ENCODE data around the gene ATXN1. TPM values are rescaled to one million over a fixed set of nuclear protein-coding genes. Genes with fewer than 3 reads are reported as not detected.

Gene ATXN1
- polyA plus RNA-seq, 4 donors: 4.6 to 16.5 (median 5.9) TPM

GRCh38 chr6:16761471-16762267 lies 409 bp upstream of the ATXN1 start:
- FAIRE-seq (no peak), DNase-seq (peak; percentile 84 to 93)
- Histone ChIP-seq H3K36me3 (ENCODE audit: control insufficient read depth in 3 of 3, insufficient read depth in 2 of 3, low read depth in 1 of 3, low read length in 3 of 3) (no peaks in the 10 kb centered on the region), H3K27me3 (ENCODE audit: control insufficient read depth in 3 of 3, insufficient read depth in 3 of 3, low read length in 3 of 3) (no peaks in the 10 kb centered on the region), H3K4me3 (ENCODE audit: low read depth in 1 of 3, low read length in 3 of 3) (peak overlapping the region; percentile 80 to 97 (median 94)), H3K27ac (ENCODE audit: low read depth in 1 of 3, low read length in 2 of 3) (peak overlapping the region; percentile 97 to 99 (median 98)), H3K4me1 (ENCODE audit: control insufficient read depth in 3 of 3, insufficient read depth in 2 of 3, low read depth in 1 of 3, low read length in 2 of 3) (peaks cover 0 to 19% (median 7%) of the 10 kb centered on the region in 3 donors), H3K9me3 (ENCODE audit: control insufficient read depth in 2 of 2, insufficient read depth in 1 of 2, low read depth in 1 of 2, low read length in 1 of 2) (no peaks in the 10 kb centered on the region)
- 0% methylated on average over 47 to 69 of the region's 71 CpGs for WGBS, 3 donors

DNA sequence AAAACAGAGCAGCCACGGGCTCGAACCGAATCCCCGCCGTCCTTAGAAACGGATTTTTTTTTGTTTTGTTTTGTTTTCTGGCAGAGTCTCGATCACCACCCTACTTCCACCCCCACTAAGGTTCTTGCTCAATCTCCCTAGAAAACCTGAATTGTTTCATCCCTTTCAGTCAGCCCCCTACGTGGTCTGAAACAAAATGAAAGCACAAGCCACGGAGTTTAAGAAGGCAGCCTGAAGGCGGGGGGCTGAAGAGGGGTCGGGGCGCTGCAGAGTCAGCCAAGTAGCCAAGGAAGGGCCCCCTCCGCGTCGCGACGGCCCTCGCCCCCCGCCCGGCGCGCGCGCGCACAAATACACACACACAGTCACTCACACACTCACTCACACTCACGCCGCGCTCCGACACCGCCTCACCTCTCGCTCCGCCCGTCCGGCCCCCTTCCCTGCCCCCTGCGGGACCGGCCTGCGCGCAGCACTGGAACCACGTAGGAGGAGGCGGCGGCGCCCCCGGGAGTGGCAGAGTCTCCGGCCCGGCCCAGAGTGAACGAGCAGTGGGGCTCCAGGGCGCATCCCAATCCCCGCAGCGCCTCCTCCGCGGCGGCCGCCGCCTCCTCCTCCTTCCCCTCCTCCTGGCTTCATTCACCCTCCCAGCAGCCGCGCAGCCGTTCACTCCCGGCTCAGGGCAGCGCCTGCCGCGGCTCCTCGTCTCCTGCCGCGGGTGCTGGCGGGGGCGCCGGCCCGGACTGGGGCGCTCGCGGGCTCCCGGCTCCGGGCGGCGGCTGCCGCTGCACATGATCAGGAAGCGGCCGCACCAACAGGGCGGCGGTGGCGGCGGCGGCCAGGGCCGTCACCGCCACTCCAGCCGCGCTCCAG lies 1.4 kb downstream of the ATXN1 start:
- 0 to 1% (median 0%) methylated on average over 56 to 87 of the region's 87 CpGs for WGBS, 3 donors
- Histone ChIP-seq H3K4me1 (ENCODE audit: control insufficient read depth in 3 of 3, insufficient read depth in 2 of 3, low read depth in 1 of 3, low read length in 2 of 3) (peaks cover 0 to 19% (median 4%) of the 10 kb centered on the region in 3 donors), H3K4me3 (ENCODE audit: low read depth in 1 of 3, low read length in 3 of 3) (peak overlapping the region; percentile 86 to 97 (median 94)), H3K36me3 (ENCODE audit: control insufficient read depth in 3 of 3, insufficient read depth in 2 of 3, low read depth in 1 of 3, low read length in 3 of 3) (no peaks in the 10 kb centered on the region), H3K9me3 (ENCODE audit: control insufficient read depth in 2 of 2, insufficient read depth in 1 of 2, low read depth in 1 of 2, low read length in 1 of 2) (no peaks in the 10 kb centered on the region), H3K27me3 (ENCODE audit: control insufficient read depth in 3 of 3, insufficient read depth in 3 of 3, low read length in 3 of 3) (no peaks in the 10 kb centered on the region), H3K27ac (ENCODE audit: low read depth in 1 of 3, low read length in 2 of 3) (peak overlapping the region; percentile 97 to 99 (median 98))
- FAIRE-seq: no peak
- peak; percentile 85 to 94 for DNase-seq

DNA sequence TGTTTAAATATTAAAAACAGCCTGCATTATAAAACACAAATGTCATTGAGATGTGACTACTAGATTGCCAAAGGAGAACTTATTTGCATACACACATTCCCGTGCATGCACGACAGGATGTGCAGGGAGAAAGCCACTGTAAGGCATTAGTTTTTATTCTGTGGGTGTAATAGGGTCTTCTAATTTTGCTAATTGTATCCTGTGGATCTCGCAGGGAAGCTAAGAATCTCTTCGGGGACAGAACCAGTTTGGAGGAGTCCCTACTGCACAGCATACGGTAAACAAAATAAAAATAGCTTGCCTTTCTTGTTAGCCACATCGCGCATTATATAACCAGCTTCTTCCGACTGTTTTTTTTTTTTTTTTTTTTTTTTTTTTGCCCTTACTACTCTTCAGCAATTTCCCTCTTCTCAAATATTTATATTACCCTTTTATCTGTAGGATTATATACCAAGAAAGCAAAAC lies 2.0 kb downstream of the ATXN1 start:
- WGBS, 3 donors: 0 to 1% (median 0%) methylated on average over 8 of the region's 8 CpGs
- Histone ChIP-seq H3K4me3 (ENCODE audit: low read depth in 1 of 3, low read length in 3 of 3) (peak overlapping the region; percentile 86 to 97 (median 94)), H3K27me3 (ENCODE audit: control insufficient read depth in 3 of 3, insufficient read depth in 3 of 3, low read length in 3 of 3) (no peaks in the 10 kb centered on the region), H3K27ac (ENCODE audit: low read depth in 1 of 3, low read length in 2 of 3) (peak overlapping the region in 2 of 3 donors; percentile 97 to 99), H3K9me3 (ENCODE audit: control insufficient read depth in 2 of 2, insufficient read depth in 1 of 2, low read depth in 1 of 2, low read length in 1 of 2) (no peaks in the 10 kb centered on the region), H3K4me1 (ENCODE audit: control insufficient read depth in 3 of 3, insufficient read depth in 2 of 3, low read depth in 1 of 3, low read length in 2 of 3) (peaks cover 2 to 26% (median 9%) of the 10 kb centered on the region in 3 donors), H3K36me3 (ENCODE audit: control insufficient read depth in 3 of 3, insufficient read depth in 2 of 3, low read depth in 1 of 3, low read length in 3 of 3) (no peaks in the 10 kb centered on the region)
- DNase-seq: peak; percentile 34 to 57
- no peak for FAIRE-seq

- WGBS, 3 donors: 37 to 51% (median 49%) methylated on average over 9 of the region's 9 CpGs
- Histone ChIP-seq H3K27ac (ENCODE audit: low read depth in 1 of 3, low read length in 2 of 3) (peak overlapping the region in 1 of 3 donors; percentile 9), H3K36me3 (ENCODE audit: control insufficient read depth in 3 of 3, insufficient read depth in 2 of 3, low read depth in 1 of 3, low read length in 3 of 3) (no peaks in the 10 kb centered on the region), H3K4me3 (ENCODE audit: low read depth in 1 of 3, low read length in 3 of 3) (peak overlapping the region in 1 of 3 donors; percentile 4), H3K9me3 (ENCODE audit: control insufficient read depth in 2 of 2, insufficient read depth in 1 of 2, low read depth in 1 of 2, low read length in 1 of 2) (no peaks in the 10 kb centered on the region), H3K27me3 (ENCODE audit: control insufficient read depth in 3 of 3, insufficient read depth in 3 of 3, low read length in 3 of 3) (no peaks in the 10 kb centered on the region), H3K4me1 (ENCODE audit: control insufficient read depth in 3 of 3, insufficient read depth in 2 of 3, low read depth in 1 of 3, low read length in 2 of 3) (peaks cover 2 to 30% (median 10%) of the 10 kb centered on the region in 3 donors)
- DNase-seq (peak in 1 of 2 donors; percentile 41), FAIRE-seq (no peak)
Observed at GRCh38 chr6:16758163-16758975, 2.9 kb downstream of the ATXN1 start.

DNA sequence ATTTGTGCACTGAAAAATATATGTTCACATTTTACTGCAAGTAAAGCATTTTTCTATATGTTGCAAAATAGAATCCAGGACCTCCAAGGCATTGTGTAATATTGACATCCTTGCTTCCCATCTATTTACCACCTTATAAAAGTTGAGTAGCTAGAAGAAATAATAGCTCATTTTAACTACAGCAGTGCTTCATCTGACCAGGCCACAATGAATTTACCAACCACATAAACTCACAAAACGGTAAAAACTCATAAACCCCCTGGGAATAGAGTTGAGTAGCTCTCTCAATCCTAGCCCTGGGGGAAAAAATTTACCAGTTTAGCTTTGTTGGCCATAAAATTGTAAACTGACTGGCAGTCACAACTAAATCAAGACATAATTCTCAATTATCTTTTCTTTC lies 3.9 kb downstream of the ATXN1 start:
- WGBS, 3 donors: 55 to 80% (median 64%) methylated on average over 1 of the region's 1 CpG
- DNase-seq (no peak), FAIRE-seq (no peak)
- Histone ChIP-seq H3K27me3 (ENCODE audit: control insufficient read depth in 3 of 3, insufficient read depth in 3 of 3, low read length in 3 of 3) (no peaks in the 10 kb centered on the region), H3K4me3 (ENCODE audit: low read depth in 1 of 3, low read length in 3 of 3) (no peak overlapping the region), H3K4me1 (ENCODE audit: control insufficient read depth in 3 of 3, insufficient read depth in 2 of 3, low read depth in 1 of 3, low read length in 2 of 3) (peaks cover 2 to 35% (median 11%) of the 10 kb centered on the region in 3 donors), H3K9me3 (ENCODE audit: control insufficient read depth in 2 of 2, insufficient read depth in 1 of 2, low read depth in 1 of 2, low read length in 1 of 2) (no peaks in the 10 kb centered on the region), H3K36me3 (ENCODE audit: control insufficient read depth in 3 of 3, insufficient read depth in 2 of 3, low read depth in 1 of 3, low read length in 3 of 3) (no peaks in the 10 kb centered on the region), H3K27ac (ENCODE audit: low read depth in 1 of 3, low read length in 2 of 3) (no peak overlapping the region)

DNA sequence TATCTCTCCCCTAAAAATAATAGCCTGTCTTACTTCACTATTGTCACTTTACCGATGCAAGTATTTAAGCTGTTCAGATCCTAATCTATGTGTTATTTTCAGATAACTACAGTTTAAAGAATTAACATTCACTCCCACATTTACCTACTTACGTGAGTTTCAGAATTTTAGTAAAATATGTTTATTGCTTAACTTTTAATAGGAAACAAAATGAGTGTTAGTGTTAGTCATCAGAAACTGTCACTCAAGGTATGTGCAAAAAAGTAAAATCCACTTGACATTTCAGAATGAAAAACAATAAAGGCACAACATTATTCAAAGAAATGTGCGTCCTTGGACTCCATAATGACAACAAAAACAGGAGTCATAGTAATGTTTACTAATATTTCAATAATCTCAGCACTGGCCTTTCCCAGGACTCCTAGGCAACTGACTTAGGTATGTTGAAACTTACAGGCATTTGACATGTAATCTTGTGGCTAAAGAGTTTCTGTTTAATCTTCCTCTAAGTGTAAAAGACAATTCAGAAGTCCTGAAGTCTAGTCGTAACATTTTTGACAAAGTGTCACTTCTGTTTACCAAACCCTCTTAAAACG lies 4.5 kb downstream of the ATXN1 start:
- 77 to 86% (median 80%) methylated on average over 5 of the region's 5 CpGs for WGBS, 3 donors

GRCh38 chr6:16755544-16755943 lies 5.7 kb downstream of the ATXN1 start:
- FAIRE-seq: no peak
- Histone ChIP-seq H3K36me3 (ENCODE audit: control insufficient read depth in 3 of 3, insufficient read depth in 2 of 3, low read depth in 1 of 3, low read length in 3 of 3) (peaks cover 0 to 4% (median 0%) of the 10 kb centered on the region in 3 donors), H3K4me1 (ENCODE audit: control insufficient read depth in 3 of 3, insufficient read depth in 2 of 3, low read depth in 1 of 3, low read length in 2 of 3) (peaks cover 4 to 48% (median 20%) of the 10 kb centered on the region in 3 donors), H3K4me3 (ENCODE audit: low read depth in 1 of 3, low read length in 3 of 3) (no peak overlapping the region), H3K27ac (ENCODE audit: low read depth in 1 of 3, low read length in 2 of 3) (peak overlapping the region in 1 of 3 donors; percentile 23), H3K9me3 (ENCODE audit: control insufficient read depth in 2 of 2, insufficient read depth in 1 of 2, low read depth in 1 of 2, low read length in 1 of 2) (no peaks in the 10 kb centered on the region), H3K27me3 (ENCODE audit: control insufficient read depth in 3 of 3, insufficient read depth in 3 of 3, low read length in 3 of 3) (no peaks in the 10 kb centered on the region)
- no peak for DNase-seq
- WGBS, 3 donors: 53 to 80% (median 69%) methylated on average over 3 of the region's 3 CpGs

More for the DNA sequence above, 4.5 kb downstream of the ATXN1 start:
- Histone ChIP-seq H3K4me3 (ENCODE audit: low read depth in 1 of 3, low read length in 3 of 3) (no peak overlapping the region), H3K27ac (ENCODE audit: low read depth in 1 of 3, low read length in 2 of 3) (no peak overlapping the region), H3K4me1 (ENCODE audit: control insufficient read depth in 3 of 3, insufficient read depth in 2 of 3, low read depth in 1 of 3, low read length in 2 of 3) (peaks cover 4 to 39% (median 13%) of the 10 kb centered on the region in 3 donors), H3K27me3 (ENCODE audit: control insufficient read depth in 3 of 3, insufficient read depth in 3 of 3, low read length in 3 of 3) (no peaks in the 10 kb centered on the region), H3K36me3 (ENCODE audit: control insufficient read depth in 3 of 3, insufficient read depth in 2 of 3, low read depth in 1 of 3, low read length in 3 of 3) (no peaks in the 10 kb centered on the region), H3K9me3 (ENCODE audit: control insufficient read depth in 2 of 2, insufficient read depth in 1 of 2, low read depth in 1 of 2, low read length in 1 of 2) (no peaks in the 10 kb centered on the region)
- DNase-seq: no peak
- FAIRE-seq: no peak

Data from small intestine (tissue), 7 donors.